ENCODE results near the gene CHRNE. TPM values are rescaled to one million over a fixed set of nuclear protein-coding genes. Genes with fewer than 3 reads are reported as not detected.

CHRNE gene
- total RNA-seq (2022; extraction: Qiagen RNA extraction; ENCODE audit: low read depth): 0.07 to 0.21 TPM (median 0.08 TPM) in 4 of 5 replicates, not detected in the other

DNA sequence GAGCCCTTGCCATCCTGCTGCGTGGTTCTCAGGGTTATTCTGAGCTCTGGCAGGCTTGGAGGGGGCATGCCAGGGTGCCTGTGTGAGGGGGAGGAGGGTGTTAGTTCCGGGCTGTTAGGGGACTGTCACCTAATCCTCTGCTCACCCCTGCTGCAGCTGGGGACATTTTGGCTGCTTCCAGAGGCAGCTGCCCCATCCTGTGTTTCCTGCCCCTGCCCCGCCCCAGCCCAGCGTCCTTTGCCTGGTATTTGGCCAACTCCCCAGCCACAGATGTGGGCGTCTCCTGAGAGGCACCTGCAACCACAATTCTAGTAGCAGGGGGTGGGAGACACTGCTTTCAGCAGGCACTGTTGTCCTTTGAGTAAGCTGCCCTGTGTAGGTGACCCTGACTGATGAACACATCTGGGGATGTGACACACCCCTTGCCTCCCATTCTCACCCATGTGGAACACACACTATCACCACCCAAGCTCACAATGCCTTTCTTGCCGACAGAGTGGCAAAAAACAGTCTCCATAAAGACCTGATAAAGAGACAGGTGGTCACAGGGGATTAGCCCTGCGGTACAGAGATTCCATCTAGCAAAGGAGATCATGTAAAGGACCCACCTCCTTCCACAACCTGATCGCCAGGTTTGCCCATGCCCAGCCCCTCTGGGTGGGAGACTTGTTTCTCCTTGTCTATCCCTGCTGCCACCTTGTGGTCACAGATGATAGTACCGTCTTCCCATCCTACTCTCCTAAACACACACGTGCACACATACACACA lies at the start of gene CHRNE:
CHRNE (minus strand) TSS at position 48 of the 768 bp plus-strand sequence; CDS start at position 13, 35 bp downstream.

DNA sequence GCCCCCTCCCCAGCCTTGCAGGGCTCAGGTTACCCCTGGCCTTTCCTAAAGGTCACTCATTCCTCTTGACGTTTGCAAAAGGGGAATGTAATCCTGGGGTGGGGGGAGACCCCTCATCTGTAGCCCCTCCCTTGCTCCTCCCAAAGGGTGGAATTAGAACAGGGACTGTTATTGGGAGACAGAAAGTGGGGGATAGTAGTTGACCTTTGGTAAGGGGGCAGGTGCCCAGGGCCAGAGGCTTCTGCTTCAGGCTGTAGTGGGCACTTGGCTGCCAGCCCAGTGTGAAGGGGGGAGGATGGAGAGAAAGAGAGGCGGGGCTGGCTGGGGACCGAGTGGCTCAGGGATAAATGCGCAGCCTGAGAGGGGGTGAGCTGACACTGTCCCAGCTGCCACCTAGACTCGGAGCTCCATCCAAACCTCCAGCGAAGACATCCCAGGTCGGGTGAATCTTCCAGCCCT lies 47.9 kb upstream of the CHRNE start, which contains the start of gene ENO3:
ENO3 (plus strand) TSS at position 374 of the 459 bp plus-strand sequence. CDS start 711 bp downstream, outside the sequence.

DNA sequence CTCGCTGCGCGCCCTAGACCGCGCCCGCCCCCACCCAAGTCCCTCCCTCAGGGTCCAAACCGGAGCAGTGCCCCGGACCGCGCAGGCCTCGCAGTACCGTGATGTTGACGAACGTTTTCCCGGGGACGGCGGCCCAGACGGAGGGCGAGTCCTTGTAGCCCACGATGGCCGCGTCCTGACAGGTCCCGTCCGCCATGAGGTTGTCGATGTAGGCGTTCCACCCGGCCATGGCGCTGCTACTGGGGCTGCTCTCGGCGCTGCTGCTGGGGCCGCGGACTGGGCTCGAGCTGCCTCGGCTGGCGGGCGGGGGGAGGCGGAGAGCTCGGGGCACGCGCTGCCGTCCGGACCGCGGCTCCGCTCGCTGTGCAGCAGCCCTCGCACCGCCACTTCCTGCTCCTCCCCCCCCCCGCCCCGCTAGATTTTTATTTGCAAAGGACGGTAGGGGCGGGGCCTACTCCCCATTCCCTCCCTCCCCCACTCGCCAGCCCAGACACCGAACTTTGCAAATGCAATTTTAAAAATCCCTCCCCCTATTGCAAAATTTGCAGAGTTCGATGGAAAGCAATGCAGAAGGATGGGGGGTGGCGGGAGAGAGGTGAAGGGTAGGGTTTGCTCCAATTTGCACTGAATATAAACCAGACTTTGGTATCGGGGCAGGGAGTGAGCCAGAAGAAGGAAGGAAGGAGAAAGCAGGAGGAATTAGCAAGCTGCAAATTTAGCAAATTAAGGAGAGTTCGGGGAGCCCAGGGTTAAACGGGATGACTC lies 45.5 kb upstream of the CHRNE start, which contains the start of gene PFN1:
PFN1 (minus strand) TSS at position 365 of the 765 bp plus-strand sequence; CDS start at position 229, 136 bp downstream.

DNA sequence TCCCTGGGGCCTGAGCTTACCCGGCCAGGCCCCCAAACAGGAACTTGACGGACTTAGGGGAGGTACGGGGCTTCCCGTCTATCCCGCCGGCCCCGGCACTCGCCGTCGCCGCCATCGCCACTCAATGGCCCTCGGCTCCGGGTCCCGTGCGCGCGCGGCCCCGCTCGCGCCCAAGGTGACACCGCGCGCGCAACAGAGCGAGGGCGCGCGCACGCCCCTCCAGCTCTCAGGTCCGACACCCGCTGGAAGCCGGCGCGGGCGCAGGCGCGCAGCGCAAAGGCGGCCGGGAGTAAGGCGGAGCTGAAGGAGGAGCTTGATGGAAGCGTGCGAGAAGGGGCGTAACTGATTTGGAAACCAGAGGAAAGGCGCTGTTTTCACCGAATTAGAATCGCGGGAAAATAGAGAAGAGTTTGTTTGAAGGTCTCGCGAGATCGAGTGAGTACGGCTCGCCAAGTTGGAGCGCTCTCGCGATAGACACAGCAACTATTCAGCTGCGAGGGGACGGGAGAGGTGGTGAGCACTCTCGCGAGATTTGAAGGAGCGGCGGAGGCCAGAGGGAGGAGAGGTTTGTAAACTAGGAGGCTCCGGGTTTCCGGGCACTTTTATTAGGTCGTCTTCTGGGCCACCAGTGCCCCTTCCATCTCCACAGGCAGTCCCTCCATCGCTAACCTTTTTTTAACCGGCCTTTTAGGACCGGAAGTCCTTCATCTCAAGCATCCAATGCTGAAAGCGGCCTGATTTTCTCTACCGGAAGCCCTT lies 37.1 kb upstream of the CHRNE start, which contains the start of the genes RNF167 and SLC25A11:
RNF167 (plus strand) TSS at position 473 of the 759 bp plus-strand sequence. CDS start 642 bp downstream, outside the sequence.
SLC25A11 (minus strand) TSS at position 251 of the 759 bp plus-strand sequence; CDS start at position 115, 136 bp downstream.

DNA sequence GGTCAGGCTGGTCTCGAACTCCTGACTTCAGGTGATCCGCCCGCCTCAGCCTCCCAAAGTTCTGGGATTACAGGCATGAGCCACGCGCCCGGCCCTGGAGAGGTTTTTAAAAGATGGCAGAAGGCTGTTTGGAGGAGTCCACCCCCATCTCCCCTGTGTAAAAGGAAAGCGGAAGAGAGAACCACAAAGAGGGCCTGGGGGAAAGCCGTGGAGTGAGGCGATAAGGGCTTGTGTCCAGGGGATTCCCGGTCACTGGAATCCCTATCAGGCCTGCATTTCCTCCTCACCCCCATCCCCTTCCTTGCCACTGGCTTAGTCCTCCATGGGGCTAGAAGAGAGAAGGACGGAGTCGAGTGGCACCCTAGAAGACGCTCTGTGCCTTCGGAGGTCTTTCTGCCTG lies 29.1 kb upstream of the CHRNE start, which contains the start of gene GP1BA:
GP1BA (plus strand) TSS at position 315 of the 400 bp plus-strand sequence. CDS start 328 bp downstream, outside the sequence.

DNA sequence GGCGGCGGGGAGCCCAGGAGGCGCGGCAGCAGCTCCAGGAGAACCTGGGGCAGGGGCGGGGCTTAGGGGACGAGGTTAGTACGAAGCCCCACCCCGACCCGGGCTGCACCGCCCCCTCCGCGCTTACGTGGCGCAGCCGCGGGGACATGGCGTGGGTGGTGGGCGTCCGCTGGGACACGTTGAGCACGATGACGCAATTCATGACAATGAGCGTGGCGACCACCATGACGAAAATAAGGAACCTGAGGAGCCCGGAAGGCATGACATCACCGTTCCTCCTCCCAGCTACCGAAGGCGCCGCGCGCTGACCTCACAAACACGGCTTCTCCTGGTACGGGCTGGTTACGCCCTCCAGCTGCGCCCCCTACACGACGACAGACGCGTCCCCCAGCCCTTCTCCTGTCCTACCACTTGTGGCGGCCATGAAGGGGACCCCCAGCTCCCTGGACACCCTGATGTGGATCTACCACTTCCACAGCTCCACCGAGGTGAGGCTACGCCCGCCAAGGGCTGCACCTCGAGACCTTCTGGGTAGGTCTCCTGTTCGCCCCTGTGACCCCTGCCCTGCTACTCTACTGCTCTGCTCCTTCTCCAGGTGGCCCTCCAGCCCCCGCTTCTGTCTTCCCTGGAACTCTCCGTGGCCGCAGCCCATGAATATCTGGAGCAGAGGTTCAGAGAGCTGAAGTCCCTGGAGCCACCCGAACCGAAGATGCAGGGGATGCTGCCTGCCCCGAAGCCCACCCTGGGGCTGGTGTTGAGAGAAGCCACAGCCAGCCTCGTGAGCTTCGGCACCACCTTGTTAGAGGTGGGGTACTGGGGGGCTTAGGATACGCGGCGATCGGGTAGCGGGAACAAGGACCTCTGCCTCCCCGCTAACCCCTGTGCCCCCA lies 3.3 kb downstream of the CHRNE start, which contains the start of gene C17orf107:
C17orf107 (plus strand) TSS at position 196 of the 890 bp plus-strand sequence; CDS start at position 423, 227 bp downstream.

Other genes starting within 250 kb of the CHRNE start
- 68.7 to 88.2 TPM (median 76.7 TPM) in 5 replicates for gene PELP1, start 199.0 kb downstream of the CHRNE start, total RNA-seq (2022; extraction: Qiagen RNA extraction; ENCODE audit: low read depth)
- gene ARRB2, start 192.5 kb downstream of the CHRNE start, total RNA-seq (2022; extraction: Qiagen RNA extraction; ENCODE audit: low read depth): 51.9 to 68.9 TPM (median 63.3 TPM) in 5 replicates
- gene MED11, start 171.7 kb downstream of the CHRNE start, total RNA-seq (2022; extraction: Qiagen RNA extraction; ENCODE audit: low read depth): 40.9 to 46.9 TPM (median 43.8 TPM) in 5 replicates
- 0.41 to 0.86 TPM (median 0.60 TPM) in 5 replicates for gene ZMYND15, start 163.3 kb downstream of the CHRNE start, total RNA-seq (2022; extraction: Qiagen RNA extraction; ENCODE audit: low read depth)
- 15.0 to 20.2 TPM (median 18.3 TPM) in 5 replicates for gene CXCL16, start 163.2 kb downstream of the CHRNE start, total RNA-seq (2022; extraction: Qiagen RNA extraction; ENCODE audit: low read depth)
- 0.31 to 1.2 TPM (median 0.64 TPM) in 5 replicates for gene TM4SF5, start 131.2 kb downstream of the CHRNE start, total RNA-seq (2022; extraction: Qiagen RNA extraction; ENCODE audit: low read depth)
- gene VMO1, start 116.7 kb downstream of the CHRNE start, total RNA-seq (2022; extraction: Qiagen RNA extraction; ENCODE audit: low read depth): 0.47 to 1.5 TPM (median 1.3 TPM) in 4 of 5 replicates, not detected in the other
- gene GLTPD2, start 114.1 kb downstream of the CHRNE start, total RNA-seq (2022; extraction: Qiagen RNA extraction; ENCODE audit: low read depth): not detected in 5 replicates
- 443 to 508 TPM (median 482 TPM) in 5 replicates for gene PSMB6, start 106.9 kb downstream of the CHRNE start, total RNA-seq (2022; extraction: Qiagen RNA extraction; ENCODE audit: low read depth)
- gene PLD2, start 95.9 kb downstream of the CHRNE start, total RNA-seq (2022; extraction: Qiagen RNA extraction; ENCODE audit: low read depth): 20.0 to 27.5 TPM (median 25.1 TPM) in 5 replicates
- gene MINK1, start 69.8 kb downstream of the CHRNE start, total RNA-seq (2022; extraction: Qiagen RNA extraction; ENCODE audit: low read depth): 49.3 to 64.6 TPM (median 56.6 TPM) in 5 replicates
- 0.17 to 0.29 TPM (median 0.28 TPM) in 5 replicates for gene C17orf107, start 3.6 kb downstream of the CHRNE start, total RNA-seq (2022; extraction: Qiagen RNA extraction; ENCODE audit: low read depth)
- not detected in 5 replicates for gene GP1BA, start 29.2 kb upstream of the CHRNE start, total RNA-seq (2022; extraction: Qiagen RNA extraction; ENCODE audit: low read depth)
- gene SLC25A11, start 36.9 kb upstream of the CHRNE start, total RNA-seq (2022; extraction: Qiagen RNA extraction; ENCODE audit: low read depth): 65.3 to 82.3 TPM (median 72.2 TPM) in 5 replicates
- 93.0 to 144 TPM (median 121 TPM) in 5 replicates for gene RNF167, start 37.2 kb upstream of the CHRNE start, total RNA-seq (2022; extraction: Qiagen RNA extraction; ENCODE audit: low read depth)
- 2,001 to 2,972 TPM (median 2,479 TPM) in 5 replicates for gene PFN1, start 45.4 kb upstream of the CHRNE start, total RNA-seq (2022; extraction: Qiagen RNA extraction; ENCODE audit: low read depth)
- gene ENO3, start 48.0 kb upstream of the CHRNE start, total RNA-seq (2022; extraction: Qiagen RNA extraction; ENCODE audit: low read depth): 51.2 to 61.4 TPM (median 55.7 TPM) in 5 replicates
- 69.9 to 87.4 TPM (median 71.4 TPM) in 5 replicates for gene SPAG7, start 64.7 kb upstream of the CHRNE start, total RNA-seq (2022; extraction: Qiagen RNA extraction; ENCODE audit: low read depth)
- 22.0 to 37.9 TPM (median 31.6 TPM) in 5 replicates for gene CAMTA2, start 84.6 kb upstream of the CHRNE start, total RNA-seq (2022; extraction: Qiagen RNA extraction; ENCODE audit: low read depth)
- 1.3 to 2.0 TPM (median 1.5 TPM) in 5 replicates for gene INCA1, start 94.4 kb upstream of the CHRNE start, total RNA-seq (2022; extraction: Qiagen RNA extraction; ENCODE audit: low read depth)
- gene KIF1C, start 94.9 kb upstream of the CHRNE start, total RNA-seq (2022; extraction: Qiagen RNA extraction; ENCODE audit: low read depth): 98.9 to 125 TPM (median 114 TPM) in 5 replicates
- 0.34 to 1.2 TPM (median 0.68 TPM) in 5 replicates for gene SLC52A1, start 132.3 kb upstream of the CHRNE start, total RNA-seq (2022; extraction: Qiagen RNA extraction; ENCODE audit: low read depth)
- gene ZFP3, start 175.4 kb upstream of the CHRNE start, total RNA-seq (2022; extraction: Qiagen RNA extraction; ENCODE audit: low read depth): 0.89 to 1.2 TPM (median 1.0 TPM) in 5 replicates
- 3.6 to 5.0 TPM (median 4.5 TPM) in 5 replicates for gene ZNF232, start 208.8 kb upstream of the CHRNE start, total RNA-seq (2022; extraction: Qiagen RNA extraction; ENCODE audit: low read depth)
- 0.01 to 0.03 TPM (median 0.02 TPM) in 4 of 5 replicates, not detected in the other for gene USP6, start 212.9 kb upstream of the CHRNE start, total RNA-seq (2022; extraction: Qiagen RNA extraction; ENCODE audit: low read depth)